Stimulated activated CD8-positive, alpha-beta memory T cell treated with anti-CD3 and anti-CD28 coated beads, Interleukin-2, amount 100 ng/mL, for 1 hour (primary cell): ENCODE data around the gene SYNGR2.
A peak's percentile ranks its signal among the peaks of the same experiment; 100 is the strongest.

Experiments used
- DNase-seq, 2 donors: peaks; one replicate each; pipeline ENCODE4 v3.0.0-alpha.2; 2020; ENCODE audit warnings: low read depth in 2 of 2

SYNGR2 gene

DNA sequence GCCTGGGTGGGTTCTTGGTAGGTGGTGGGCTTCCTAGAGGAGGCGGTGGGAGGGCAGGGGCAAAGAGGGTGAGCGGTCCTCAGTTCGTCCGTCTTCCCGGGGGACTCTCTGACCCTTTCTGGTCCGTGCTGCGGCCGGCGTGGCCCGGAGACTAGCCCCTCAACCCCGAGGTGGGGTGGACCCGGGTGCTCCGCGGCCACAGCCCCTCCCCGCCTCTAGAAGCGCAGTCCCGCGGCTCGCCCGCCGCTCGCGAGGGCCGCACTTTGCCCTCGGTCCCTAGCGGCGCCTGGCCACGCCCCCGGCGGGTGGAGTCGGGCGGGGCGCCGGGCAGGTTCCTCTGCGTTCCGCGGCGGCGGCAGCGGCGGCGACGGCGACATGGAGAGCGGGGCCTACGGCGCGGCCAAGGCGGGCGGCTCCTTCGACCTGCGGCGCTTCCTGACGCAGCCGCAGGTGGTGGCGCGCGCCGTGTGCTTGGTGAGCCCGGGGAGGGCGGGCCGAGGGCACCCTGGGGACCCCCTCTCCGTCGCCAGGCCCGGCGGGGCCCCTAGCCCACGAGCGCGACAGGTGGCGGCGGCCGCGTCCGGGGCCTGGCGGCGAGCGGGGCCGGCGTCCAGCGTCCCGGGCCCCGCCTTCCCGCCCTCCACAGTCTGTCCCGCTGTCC is at the start of gene SYNGR2:
Gene SYNGR2 (plus strand): TSS at position 340 of the 661 bp plus-strand sequence. CDS start 36 bp downstream, at position 376.
- peak; percentile 72 to 78 for DNase-seq

- DNase-seq = no peak
Observed at GRCh38 chr17:78118801-78119241, 49.6 kb upstream of the SYNGR2 start.

DNA sequence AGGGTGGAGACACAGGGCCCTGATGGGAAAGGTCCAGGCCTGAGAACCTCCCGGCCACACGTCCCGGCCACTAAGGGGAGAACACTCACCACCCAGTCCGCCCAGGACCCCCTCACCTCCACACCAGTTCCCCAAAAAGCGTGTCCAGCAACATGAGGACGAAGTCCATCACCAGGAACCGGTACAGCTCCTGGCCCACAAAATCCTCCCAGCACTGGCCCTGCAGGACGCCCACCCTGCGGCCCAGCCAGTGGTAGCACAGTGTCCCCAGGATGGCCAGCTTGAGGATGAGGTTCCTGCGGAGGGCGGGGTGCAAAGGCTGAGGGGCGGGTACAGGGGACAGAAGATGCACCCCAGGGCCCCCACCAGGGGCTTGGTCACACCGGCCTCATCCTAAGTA is 47.8 kb upstream of the SYNGR2 start:
- DNase-seq = no peak

GRCh38 chr17:78120971-78121800 is 47.2 kb upstream of the SYNGR2 start:
- DNase-seq = no peak

DNA sequence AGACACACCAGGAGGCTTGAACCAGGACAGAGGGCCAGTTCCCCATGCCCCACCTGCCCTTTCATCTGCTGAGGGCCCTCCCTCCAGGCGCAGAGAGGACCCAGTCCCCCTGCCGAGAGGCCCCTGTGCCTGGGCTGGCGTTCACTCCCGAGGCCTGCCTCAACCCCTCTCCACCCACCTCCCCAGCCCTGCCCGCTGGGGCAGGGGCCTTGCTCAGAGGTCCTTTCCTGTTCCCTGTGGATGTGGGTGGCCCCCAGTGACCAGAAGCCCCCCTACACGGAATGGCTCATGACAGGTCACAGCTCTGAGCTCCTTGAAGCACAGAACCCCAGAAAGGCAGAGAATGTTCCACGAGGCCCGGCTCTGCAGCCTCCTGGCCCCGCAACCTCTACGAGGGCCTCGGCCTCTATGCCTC is 46.6 kb upstream of the SYNGR2 start:
- no peak for DNase-seq

- no peak for DNase-seq
Observed at GRCh38 chr17:78122216-78122930, 46.0 kb upstream of the SYNGR2 start.

DNA sequence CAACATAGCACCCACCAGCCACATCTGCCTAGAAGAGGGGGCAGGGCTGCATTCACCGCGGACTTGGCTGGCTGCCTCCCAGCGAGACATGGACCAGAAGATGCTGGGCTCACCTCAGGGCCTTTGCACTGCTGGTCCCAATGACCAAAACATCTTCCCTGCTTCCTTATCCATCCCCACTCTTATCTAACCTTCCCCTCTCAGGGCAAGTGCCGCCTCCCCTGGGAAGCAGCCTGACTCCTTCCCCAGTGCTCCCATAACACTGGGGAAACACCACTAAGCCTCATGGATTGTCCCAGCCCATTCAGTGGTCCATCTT is 45.5 kb upstream of the SYNGR2 start:
- DNase-seq = no peak

DNA sequence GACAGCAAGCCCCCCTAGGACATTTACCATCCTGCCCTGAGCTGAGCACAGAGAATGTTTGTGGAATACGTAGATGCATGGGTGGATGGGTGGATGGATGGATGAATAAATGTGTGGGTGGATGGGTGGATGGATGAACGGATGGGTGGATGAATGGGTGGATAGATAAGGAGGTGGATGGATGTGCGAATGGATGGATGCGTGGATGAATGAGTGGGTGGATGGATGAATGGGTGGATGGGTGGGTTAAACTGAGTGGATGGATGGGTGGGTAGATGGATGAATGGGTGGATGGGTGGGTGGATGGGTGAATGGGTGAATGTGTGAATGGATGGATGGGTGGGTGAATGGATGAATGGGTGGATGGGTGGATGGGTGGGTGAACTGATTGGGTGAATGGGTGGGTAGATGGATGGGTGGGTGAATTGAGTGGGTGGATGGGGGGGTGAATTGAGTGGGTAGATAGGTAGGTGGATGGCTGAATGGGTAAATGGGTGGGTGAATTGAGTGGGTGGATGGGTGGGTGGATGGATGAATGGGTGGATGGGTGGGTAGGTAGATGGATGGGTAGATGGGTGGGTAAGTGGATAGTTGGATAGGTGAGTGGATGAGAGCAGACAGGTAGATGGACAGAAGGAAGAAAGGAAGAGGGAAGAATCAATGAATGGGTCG is 45.0 kb upstream of the SYNGR2 start:
- no peak for DNase-seq

DNA sequence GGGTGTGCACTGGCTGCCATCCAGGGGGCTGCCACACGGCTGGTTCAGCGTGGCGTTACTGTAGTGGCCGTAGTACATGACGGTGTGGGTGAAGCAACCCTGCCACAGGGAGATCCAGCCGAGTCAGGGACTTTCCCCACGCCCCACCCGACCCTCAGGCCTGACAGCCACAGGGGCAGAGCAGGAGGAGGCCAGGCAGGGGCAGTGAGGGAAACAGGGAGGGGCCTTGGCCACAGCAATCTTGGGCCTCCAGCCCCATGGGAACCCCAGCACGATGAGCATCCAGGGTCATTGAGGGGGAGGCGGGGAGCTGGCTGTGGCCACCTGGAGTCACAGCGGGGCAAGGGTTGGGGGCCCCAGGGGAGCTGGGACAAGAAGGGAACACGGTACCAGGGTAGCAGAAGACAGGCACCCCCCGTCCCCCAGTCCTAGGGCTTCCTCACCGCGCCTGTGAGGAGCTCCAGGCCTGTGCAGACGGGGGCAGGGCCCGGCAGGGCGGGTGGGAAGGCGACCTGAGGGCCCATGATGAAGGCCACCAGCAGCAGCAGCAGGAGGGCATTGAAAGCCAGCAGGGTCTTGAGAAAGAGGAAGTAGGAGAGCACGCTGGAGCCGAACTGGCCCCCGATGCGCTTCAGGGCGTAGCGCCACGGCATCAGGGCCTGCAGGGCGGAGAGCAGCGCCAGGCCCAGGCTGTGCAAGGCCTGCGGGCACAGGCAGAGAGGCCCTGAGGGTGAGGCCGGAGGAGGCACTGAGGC is 44.1 kb upstream of the SYNGR2 start:
- DNase-seq = no peak

- DNase-seq = no peak
Observed at GRCh38 chr17:78124836-78125137, 43.6 kb upstream of the SYNGR2 start.

- DNase-seq = no peak
Observed at GRCh38 chr17:78125138-78125913, 43.1 kb upstream of the SYNGR2 start.

GRCh38 chr17:78125976-78126894 is 42.1 kb upstream of the SYNGR2 start:
- no peak for DNase-seq

- DNase-seq = no peak
Observed at GRCh38 chr17:78126895-78127238, 41.5 kb upstream of the SYNGR2 start.

GRCh38 chr17:78127239-78127887 is 41.0 kb upstream of the SYNGR2 start:
- no peak for DNase-seq

DNA sequence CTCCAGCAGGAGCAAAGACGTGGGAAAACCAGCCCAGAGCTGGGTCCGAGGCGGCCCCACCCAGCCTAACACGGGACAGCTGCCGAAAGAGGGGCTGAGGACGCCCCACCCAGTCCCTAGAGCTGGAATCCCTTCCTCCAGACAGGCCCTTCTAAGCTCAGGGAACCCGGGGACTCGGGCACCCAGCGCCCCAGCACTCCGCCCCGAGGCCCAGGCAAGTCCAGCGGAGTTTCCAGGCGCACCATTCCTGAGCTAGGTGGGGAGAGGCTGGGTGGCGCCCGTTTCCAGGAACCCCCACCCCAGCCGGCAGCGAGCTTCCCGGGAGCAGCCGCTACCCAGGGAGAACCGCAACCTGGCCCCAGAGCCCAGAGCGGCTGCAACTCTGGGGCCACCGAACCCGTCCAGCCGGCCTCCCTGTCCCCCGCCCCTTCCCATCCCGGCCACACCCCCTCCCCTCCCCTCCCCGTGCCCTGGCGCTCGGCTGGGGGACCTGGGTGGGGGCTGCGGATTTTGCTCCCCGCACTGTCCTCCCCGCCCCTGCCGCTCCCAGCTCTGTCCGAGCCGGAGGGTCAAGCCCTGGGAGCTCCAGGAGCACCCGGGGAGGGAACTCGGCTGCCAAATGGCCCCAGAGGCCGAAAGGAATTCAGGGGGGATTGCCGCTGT is 40.4 kb upstream of the SYNGR2 start:
- DNase-seq = no peak

- DNase-seq = peak in 1 of 2 donors; percentile 55
Observed at GRCh38 chr17:78128551-78129350, 39.6 kb upstream of the SYNGR2 start, which contains the start of gene TMC6. Gene TMC6, minus strand, starts transcription at chr17:78128755. Its CDS starts 1,923 bp downstream, at chr17:78126832.

- DNase-seq = no peak
Observed at GRCh38 chr17:78129351-78130089, 38.9 kb upstream of the SYNGR2 start.
